Measurements from ENCODE around the gene COL15A1. TPM values are rescaled to one million over a fixed set of nuclear protein-coding genes. Genes with fewer than 3 reads are reported as not detected.

The COL15A1 gene
- total RNA-seq, 1 experiment from 2014 or later: not detected

- Histone ChIP-seq H2AK5ac (ENCODE audit: insufficient read length, low read length) (no peak overlapping the region), H3K14ac (ENCODE audit: insufficient read depth, low read length) (no peak overlapping the region), H3K23me2 (ENCODE audit: insufficient read length, low read depth, low read length, poor library complexity, severe bottlenecking) (no peaks in the 10 kb centered on the region), H3T11ph (ENCODE audit: low read length) (no peak overlapping the region), H3K27me3 (ENCODE audit: insufficient read depth, low read length) (no peaks in the 10 kb centered on the region), H3K79me2 (ENCODE audit: insufficient read depth, low read length) (no peaks in the 10 kb centered on the region), H2BK12ac (ENCODE audit: insufficient read length, low read depth, low read length) (no peak overlapping the region), H3K79me1 (ENCODE audit: insufficient read depth, low read depth, low read length, poor library complexity, severe bottlenecking) (no peaks in the 10 kb centered on the region), H4K8ac (replicated peaks; ENCODE audit: insufficient read length, low read depth, low read length) (no peak overlapping the region), H4K91ac (ENCODE audit: insufficient read length, low read depth, low read length) (no peak overlapping the region), H4K5ac (ENCODE audit: insufficient read length, low read depth, low read length) (no peak overlapping the region), H4K20me1 (ENCODE audit: control insufficient read depth, insufficient read depth, insufficient read length) (no peaks in the 10 kb centered on the region), H2BK120ac (ENCODE audit: low read depth, low read length, poor library complexity, severe bottlenecking) (no peak overlapping the region), H2BK15ac (ENCODE audit: low read depth, low read length) (no peak overlapping the region), H2BK20ac (ENCODE audit: low read depth, low read length, poor library complexity, severe bottlenecking) (no peak overlapping the region), H3K9me3 (ENCODE audit: control insufficient read depth, low read depth, low read length) (no peaks in the 10 kb centered on the region), H3K18ac (ENCODE audit: insufficient read length, low read depth, low read length) (no peak overlapping the region), H3K4me2 (ENCODE audit: insufficient read depth, insufficient read length, low read length) (no peak overlapping the region), H3K9ac (ENCODE audit: extremely low read depth, insufficient read length, low read length) (no peak overlapping the region), H3K4me1 (ENCODE audit: insufficient read depth, low read length) (no peaks in the 10 kb centered on the region), H3K27ac (ENCODE audit: insufficient read length, low read depth, low read length) (no peak overlapping the region), H3K4ac (ENCODE audit: low read depth, low read length) (no peak overlapping the region), H2BK5ac (ENCODE audit: insufficient read length, low read length) (no peak overlapping the region), H3K23ac (ENCODE audit: insufficient read length, low read depth, low read length) (no peak overlapping the region), H3K56ac (ENCODE audit: insufficient read length, low read depth, low read length) (no peak overlapping the region), H2AFZ (ENCODE audit: low read length) (no peak overlapping the region)
- H3K36me3 Mint-ChIP-seq (ENCODE audit: insufficient read depth in 1 of 3, low read depth in 3 of 3): no peaks in the 10 kb centered on the region
- peaks cover 2% of the 10 kb centered on the region; the same call in 1 of the 2 replicates for H3K27me3 Mint-ChIP-seq (ENCODE audit: low read depth)
- no peaks in the 10 kb centered on the region for H3K9me3 Mint-ChIP-seq
- H3K27ac Mint-ChIP-seq: no peak overlapping the region; a peak in 1 of 7 replicates
- TF ChIP-seq, protein P1, sequence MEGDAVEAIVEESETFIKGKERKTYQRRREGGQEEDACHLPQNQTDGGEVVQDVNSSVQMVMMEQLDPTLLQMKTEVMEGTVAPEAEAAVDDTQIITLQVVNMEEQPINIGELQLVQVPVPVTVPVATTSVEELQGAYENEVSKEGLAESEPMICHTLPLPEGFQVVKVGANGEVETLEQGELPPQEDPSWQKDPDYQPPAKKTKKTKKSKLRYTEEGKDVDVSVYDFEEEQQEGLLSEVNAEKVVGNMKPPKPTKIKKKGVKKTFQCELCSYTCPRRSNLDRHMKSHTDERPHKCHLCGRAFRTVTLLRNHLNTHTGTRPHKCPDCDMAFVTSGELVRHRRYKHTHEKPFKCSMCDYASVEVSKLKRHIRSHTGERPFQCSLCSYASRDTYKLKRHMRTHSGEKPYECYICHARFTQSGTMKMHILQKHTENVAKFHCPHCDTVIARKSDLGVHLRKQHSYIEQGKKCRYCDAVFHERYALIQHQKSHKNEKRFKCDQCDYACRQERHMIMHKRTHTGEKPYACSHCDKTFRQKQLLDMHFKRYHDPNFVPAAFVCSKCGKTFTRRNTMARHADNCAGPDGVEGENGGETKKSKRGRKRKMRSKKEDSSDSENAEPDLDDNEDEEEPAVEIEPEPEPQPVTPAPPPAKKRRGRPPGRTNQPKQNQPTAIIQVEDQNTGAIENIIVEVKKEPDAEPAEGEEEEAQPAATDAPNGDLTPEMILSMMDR (conservative IDR thresholded peaks at IDR 0.05): no peak
- no peak overlapping the region for H3K4me3 Mint-ChIP-seq
- peaks cover 14 to 30% of the 10 kb centered on the region in 2 experiments for H3K4me1 Mint-ChIP-seq
- WGBS (ENCODE audit: extremely low coverage, insufficient read length, low lambda C conversion rate): no CpG with 5 or more reads among the region's 4 CpGs
- no peak for DNase-seq
Observed at GRCh38 chr9:98922721-98923435, 20.8 kb upstream of the COL15A1 start.
